Caco-2 (cell line): ENCODE measurements around the gene CASP10. TPM values are rescaled to one million over a fixed set of nuclear protein-coding genes. Genes with fewer than 3 reads are reported as not detected.

Source experiments
- BruUV-seq: library from RNA; stranded (reverse); fragments of 400-500 nt; replicated peaks from 2 replicates; lab custom pipeline; 2021; lab: Mats Ljungman, UMichigan
- CTCF ChIA-PET: fragments of 300-600 bp; sonication (Branson Sonifier 250); formaldehyde crosslinking; loops from one replicate; lab custom pipeline; 2022; ENCODE audit warnings: antibody characterized with exemption; lab: Charles Lee
- POLR2A ChIA-PET: fragments of 300-600 bp; sonication (Branson Sonifier 250); formaldehyde crosslinking; loops from one replicate; lab custom pipeline; 2022; ENCODE audit warnings: antibody characterized with exemption; lab: Charles Lee
- DNase-seq, 2 experiments: peaks; one replicate each; pipeline versions ENCODE4 v3.0.0 to v3.0.0-alpha.2; 2020 to 2022
- H3K27me3 ChIP-seq: replicated peaks from 2 replicates; pipeline ENCODE4 v1.6.0; 2011; ENCODE audit warnings: low read length; ENCODE audit not compliant: control insufficient read depth, insufficient read depth
- H3K36me3 ChIP-seq: 2 replicates; pipeline ENCODE4 v1.5.1; 2011; ENCODE audit warnings: low read length; ENCODE audit not compliant: control insufficient read depth, insufficient read depth
- H3K4me1 ChIP-seq: fragments of 250-450 bp; sonication (Bioruptor Pico); 2 replicates; pipeline ENCODE4 v1.5.1; 2020; ENCODE audit warnings: mild to moderate bottlenecking
- H3K4me3 ChIP-seq: 2 replicates; pipeline ENCODE4 v1.5.1; 2011; ENCODE audit warnings: low read depth, mild to moderate bottlenecking, control low read depth, low read length
- H3K9me3 ChIP-seq: fragments of 250-450 bp; sonication (Bioruptor Pico); 2 replicates; pipeline ENCODE4 v1.5.1; 2020; ENCODE audit warnings: mild to moderate bottlenecking, moderate library complexity
- H3K27ac Mint-ChIP-seq: one replicate; pipeline ENCODE4 v1.8.0; 2022; ENCODE audit warnings: mixed read lengths; ENCODE audit not compliant: unreplicated experiment
- H3K27me3 Mint-ChIP-seq: one replicate; pipeline ENCODE4 v1.8.0; 2022; ENCODE audit warnings: mixed read lengths; ENCODE audit not compliant: insufficient read depth, unreplicated experiment
- H3K36me3 Mint-ChIP-seq: one replicate; pipeline ENCODE4 v1.8.0; 2022; ENCODE audit warnings: mild to moderate bottlenecking, mixed read lengths; ENCODE audit not compliant: insufficient read depth, unreplicated experiment
- H3K4me1 Mint-ChIP-seq: one replicate; pipeline ENCODE4 v1.8.0; 2022; ENCODE audit warnings: low read depth, mixed read lengths; ENCODE audit not compliant: unreplicated experiment
- H3K4me3 Mint-ChIP-seq: one replicate; pipeline ENCODE4 v1.8.0; 2022; ENCODE audit warnings: mild to moderate bottlenecking, moderate library complexity, mixed read lengths; ENCODE audit not compliant: unreplicated experiment
- H3K9me3 Mint-ChIP-seq: one replicate; pipeline ENCODE4 v1.8.0; 2022; ENCODE audit warnings: mixed read lengths; ENCODE audit not compliant: unreplicated experiment
- CTCF ChIP-seq, 2 experiments: fragments of 200-600 bp in 1 of 2; IDR thresholded peaks; 1 replicate in 1 of 2; 2 replicates in 1 of 2; pipeline versions ENCODE4 v1.5.1 to v1.8.0; 2011 to 2022; ENCODE audit warnings: antibody characterized with exemption in 1 of 2, control low read depth in 1 of 2, inconsistent platforms in 1 of 2, low read depth in 1 of 2, low read length in 1 of 2, mild to moderate bottlenecking in 1 of 2, moderate library complexity in 1 of 2; ENCODE audit not compliant: insufficient read depth in 1 of 2, severe bottlenecking in 1 of 2, unreplicated experiment in 1 of 2
- intact Hi-C: fragments of 100-400 bp; cut with micrococcal nuclease; formaldehyde crosslinking; loops from one replicate; pipeline ENCODE4 v1.10.0; 2022; ENCODE audit not compliant: unreplicated experiment
- total RNA-seq: library from RNA; stranded (reverse); gene quantifications from 2 replicates; pipeline ENCODE4 v1.2.3, GENCODE V29; 2022

CASP10 gene
- total RNA-seq, 1 experiment from 2014 or later, result 5.8 TPM

DNA sequence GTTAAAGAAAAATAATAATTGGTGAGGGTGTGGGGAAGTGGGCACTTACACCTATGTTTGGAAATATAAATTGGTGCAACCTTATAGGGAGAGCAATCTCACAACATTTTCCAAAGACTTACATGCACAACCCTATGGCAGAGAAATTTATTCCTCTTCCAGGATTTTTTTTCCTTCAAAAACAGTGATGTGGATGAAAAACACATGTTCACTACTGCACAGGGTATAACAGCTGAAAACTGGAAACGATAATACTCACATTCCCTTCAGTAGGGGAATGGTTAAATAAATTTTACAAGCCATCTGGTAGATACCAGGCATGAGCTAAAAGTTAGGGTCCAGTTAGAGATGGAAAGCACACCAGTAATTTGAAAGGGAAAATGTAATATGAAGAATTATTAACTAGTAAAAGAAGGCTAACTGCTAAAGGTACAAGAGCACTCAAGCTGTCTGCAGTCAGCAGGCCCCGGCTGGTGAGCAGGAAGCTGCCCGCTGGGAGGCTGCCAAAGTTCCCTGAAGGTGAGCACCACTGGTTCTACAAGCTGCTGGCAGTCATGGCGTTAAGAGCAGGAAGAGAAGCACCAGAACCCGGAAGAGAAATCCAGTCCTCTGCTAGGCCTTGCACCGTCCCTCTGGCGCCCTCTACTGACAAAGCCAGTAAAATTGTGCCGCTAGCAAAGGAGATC is 49.0 kb downstream of the CASP10 start:
- H3K9me3 Mint-ChIP-seq, result no peaks in the 10 kb centered on the region
- ChIA-PET POLR2A (interaction anchor here (0.7 to 1.4 kb wide), 7 partner anchors 13 to 549 kb away, joined by 3 to 13 read pairs (median 4); partner anchors contain the start of genes ALS2, CASP10, NIF3L1 and STRADB), CTCF (interaction anchor here (0.6 to 2.7 kb wide), 26 partner anchors 11 to 466 kb away, joined by 3 to 76 read pairs (median 4); partner anchors contain the start of genes CASP10, FLACC1, NIF3L1 and ORC2)
- Histone ChIP-seq H3K36me3 (no peaks in the 10 kb centered on the region), H3K27me3 (no peaks in the 10 kb centered on the region), H3K9me3 (no peaks in the 10 kb centered on the region), H3K4me3 (no peak overlapping the region), H3K4me1 (peaks cover 6% of the 10 kb centered on the region)
- H3K36me3 Mint-ChIP-seq, result peaks cover 7% of the 10 kb centered on the region
- H3K27ac Mint-ChIP-seq, result peak overlapping the region; percentile 70
- peak; percentile 94 to 95 for DNase-seq
- no peaks in the 10 kb centered on the region for H3K27me3 Mint-ChIP-seq
- no TSS peak for BruUV-seq
- peak; percentile 91 to 93 for TF ChIP-seq CTCF (IDR thresholded peaks at IDR 0.05; ENCODE audit: insufficient read depth in 1 of 2, low read depth in 1 of 2, low read length in 1 of 2, severe bottlenecking in 1 of 2, unreplicated experiment in 1 of 2)
- H3K4me1 Mint-ChIP-seq, result peaks cover 11% of the 10 kb centered on the region
- peak overlapping the region; percentile 98 for H3K4me3 Mint-ChIP-seq
- intact Hi-C loops, result loop anchor here (1.0 to 10.0 kb wide), 4 partner anchors 49 to 413 kb away; partner anchors contain the start of genes CASP10, CFLAR, HYCC2 and TMEM237

DNA sequence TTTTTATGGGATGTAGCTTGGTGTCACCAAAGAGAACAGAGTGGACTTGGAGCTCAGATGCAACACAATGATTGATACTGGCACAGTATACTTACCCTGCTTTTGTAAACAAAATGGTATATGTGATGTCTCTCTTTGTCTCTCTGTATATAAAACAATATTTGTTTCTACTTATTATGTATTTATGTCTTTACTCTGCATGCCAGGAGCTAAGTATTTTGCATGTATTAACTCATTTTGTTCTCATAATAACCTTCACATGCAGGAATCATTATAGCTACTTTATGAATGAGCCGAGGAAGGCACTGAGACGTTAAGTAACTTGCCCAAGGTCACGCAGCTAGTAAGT is 49.5 kb downstream of the CASP10 start:
- no peaks in the 10 kb centered on the region for H3K9me3 ChIP-seq
- no peaks in the 10 kb centered on the region for H3K36me3 ChIP-seq
- intact Hi-C loops, result loop anchor here (1.0 to 10.0 kb wide), 4 partner anchors 49 to 412 kb away; partner anchors contain the start of genes CASP10, CFLAR, HYCC2 and TMEM237
- ChIA-PET CTCF (interaction anchor here (0.6 to 2.7 kb wide), 25 partner anchors 11 to 466 kb away, joined by 3 to 76 read pairs (median 4); partner anchors contain the start of genes CASP10, FLACC1, NIF3L1 and ORC2), POLR2A (interaction anchor here (0.7 to 1.4 kb wide), 7 partner anchors 14 to 549 kb away, joined by 3 to 13 read pairs (median 4); partner anchors contain the start of genes ALS2, CASP10, NIF3L1 and STRADB)
- no TSS peak for BruUV-seq
- Mint-ChIP-seq H3K27ac (peak overlapping the region; percentile 70), H3K9me3 (no peaks in the 10 kb centered on the region), H3K27me3 (no peaks in the 10 kb centered on the region), H3K4me1 (peaks cover 11% of the 10 kb centered on the region), H3K36me3 (peaks cover 11% of the 10 kb centered on the region), H3K4me3 (peak overlapping the region; percentile 98)
- no peak for DNase-seq
- no peak overlapping the region for H3K4me3 ChIP-seq
- no peaks in the 10 kb centered on the region for H3K27me3 ChIP-seq
- H3K4me1 ChIP-seq, result peaks cover 6% of the 10 kb centered on the region
- no peak for TF ChIP-seq CTCF (IDR thresholded peaks at IDR 0.05; ENCODE audit: insufficient read depth in 1 of 2, low read depth in 1 of 2, low read length in 1 of 2, severe bottlenecking in 1 of 2, unreplicated experiment in 1 of 2)

- Mint-ChIP-seq H3K36me3 (peaks cover 11% of the 10 kb centered on the region), H3K9me3 (no peaks in the 10 kb centered on the region), H3K27ac (peak overlapping the region; percentile 95), H3K27me3 (no peaks in the 10 kb centered on the region), H3K4me1 (peaks cover 11% of the 10 kb centered on the region), H3K4me3 (peak overlapping the region; percentile 98)
- intact Hi-C loops, result loop anchor here (1.0 to 10.0 kb wide), 4 partner anchors 75 to 411 kb away; partner anchors contain the start of genes HYCC2 and TMEM237
- BruUV-seq, result no TSS peak
- DNase-seq, result peak; percentile 89 to 92
- Histone ChIP-seq H3K4me3 (peak overlapping the region; percentile 71), H3K9me3 (no peaks in the 10 kb centered on the region), H3K27me3 (no peaks in the 10 kb centered on the region), H3K4me1 (peaks cover 6% of the 10 kb centered on the region), H3K36me3 (no peaks in the 10 kb centered on the region)
- CTCF ChIA-PET, result interaction anchor here (0.6 to 2.7 kb wide), 13 partner anchors 25 to 467 kb away, joined by 3 to 76 read pairs (median 7); partner anchors contain the start of genes CASP10, STRADB and TRAK2
- POLR2A ChIA-PET, result interaction anchor here (0.5 to 1.7 kb wide), 6 partner anchors 14 to 420 kb away, joined by 3 to 13 read pairs (median 4); partner anchors contain the start of genes CASP10 and STRADB
- no peak for TF ChIP-seq CTCF (IDR thresholded peaks at IDR 0.05; ENCODE audit: insufficient read depth in 1 of 2, low read depth in 1 of 2, low read length in 1 of 2, severe bottlenecking in 1 of 2, unreplicated experiment in 1 of 2)
These were observed 50.4 kb downstream of the CASP10 start for GRCh38 chr2:201233192-201233811.
